Measurements from ENCODE around the gene PDE6C. TPM values are rescaled to one million over a fixed set of nuclear protein-coding genes. Genes with fewer than 3 reads are reported as not detected.

Gene PDE6C
- total and polyA plus RNA-seq, 4 donors: not detected

GRCh38 chr10:93579985-93580711, 32.2 kb upstream of the PDE6C start:
- TF ChIP-seq FOXA2 (IDR thresholded peaks at IDR 0.05): no peak
- no peak for DNase-seq (ENCODE audit: low spot score)
- 88% methylated on average over 3 of the region's 3 CpGs for whole genome bisulfite sequencing
- no peak overlapping the region for H3K9ac ChIP-seq (ENCODE audit: low read depth in 1 of 2, low read length in 2 of 2)
- no peak overlapping the region for H3K27ac ChIP-seq (ENCODE audit: low read depth in 1 of 2, low read length in 2 of 2)
- no peaks in the 10 kb centered on the region for H3K9me3 ChIP-seq (ENCODE audit: control insufficient read depth in 4 of 4, low read length in 3 of 4)
- H3K27me3 ChIP-seq (ENCODE audit: control insufficient read depth in 4 of 4, insufficient read depth in 4 of 4, low read length in 3 of 4): no peaks in the 10 kb centered on the region
- no peaks in the 10 kb centered on the region for H3K4me1 ChIP-seq (ENCODE audit: control insufficient read depth in 4 of 4, insufficient read depth in 4 of 4, low read length in 3 of 4)
- no peak overlapping the region for H3K4me3 ChIP-seq (ENCODE audit: low read depth in 1 of 3, low read length in 3 of 3)
- H3K36me3 ChIP-seq (ENCODE audit: control insufficient read depth in 4 of 4, insufficient read depth in 3 of 4, low read depth in 1 of 4, low read length in 3 of 4): no peaks in the 10 kb centered on the region

- DNase-seq (ENCODE audit: low spot score): no peak
- WGBS: 64% methylated on average over 6 of the region's 6 CpGs
- H3K4me3 ChIP-seq (ENCODE audit: low read depth in 1 of 3, low read length in 3 of 3): no peak overlapping the region
Observed at GRCh38 chr10:93580828-93581227, 31.5 kb upstream of the PDE6C start.

More at GRCh38 chr10:93580828-93581227, 31.5 kb upstream of the PDE6C start:
- Histone ChIP-seq H3K27ac (ENCODE audit: low read depth in 1 of 2, low read length in 2 of 2) (no peak overlapping the region), H3K9me3 (ENCODE audit: control insufficient read depth in 4 of 4, low read length in 3 of 4) (no peaks in the 10 kb centered on the region), H3K9ac (ENCODE audit: low read depth in 1 of 2, low read length in 2 of 2) (no peak overlapping the region), H3K36me3 (ENCODE audit: control insufficient read depth in 4 of 4, insufficient read depth in 3 of 4, low read depth in 1 of 4, low read length in 3 of 4) (no peaks in the 10 kb centered on the region), H3K27me3 (ENCODE audit: control insufficient read depth in 4 of 4, insufficient read depth in 4 of 4, low read length in 3 of 4) (no peaks in the 10 kb centered on the region), H3K4me1 (ENCODE audit: control insufficient read depth in 4 of 4, insufficient read depth in 4 of 4, low read length in 3 of 4) (no peaks in the 10 kb centered on the region)
- TF ChIP-seq FOXA1 (IDR thresholded peaks at IDR 0.05) (no peak), HNF4G (IDR thresholded peaks at IDR 0.05) (no peak), ZBTB33 (IDR thresholded peaks at IDR 0.05) (no peak), MAX (IDR thresholded peaks at IDR 0.05) (no peak), TAF1 (conservative IDR thresholded peaks at IDR 0.05) (no peak), SP1 (IDR thresholded peaks at IDR 0.05) (no peak), CTCF (IDR thresholded peaks at IDR 0.05; ENCODE audit: low read depth, low read length, missing input control) (no peak), EGR1 (IDR thresholded peaks at IDR 0.05; ENCODE audit: low read depth in 2 of 2) (no peak), RAD21 (IDR thresholded peaks at IDR 0.05) (no peak), GABPA (IDR thresholded peaks at IDR 0.05 in 1 of 2, conservative IDR thresholded peaks at IDR 0.05 in 1 of 2) (no peak), NR2F2 (IDR thresholded peaks at IDR 0.05) (no peak), YY1 (IDR thresholded peaks at IDR 0.05) (no peak), JUND (IDR thresholded peaks at IDR 0.05) (no peak), FOXA2 (IDR thresholded peaks at IDR 0.05) (no peak), ATF3 (IDR thresholded peaks at IDR 0.05) (no peak)
